Neural progenitor cell (in vitro differentiated cells): ENCODE results near the gene SLC19A1. TPM values are rescaled to one million over a fixed set of nuclear protein-coding genes. Genes with fewer than 3 reads are reported as not detected.

Experiments
- DNase-seq: peaks from one replicate; pipeline ENCODE4 v3.0.0-alpha.2; 2016; ENCODE audit warnings: low spot score
- H2AFZ ChIP-seq: fragments of 200-600 bp; sonication (generic); replicated peaks from 2 replicates; pipeline ENCODE4 v1.6.1; 2016; ENCODE audit warnings: antibody characterized with exemption
- H3F3A ChIP-seq: fragments of 200-600 bp; sonication (generic); 2 replicates; pipeline ENCODE4 v1.6.1; 2016; ENCODE audit warnings: antibody characterized with exemption, low read depth
- H3K27ac ChIP-seq: fragments of 200-600 bp; sonication (generic); 2 replicates; pipeline ENCODE4 v1.5.1; 2016; ENCODE audit warnings: mild to moderate bottlenecking
- H3K27me3 ChIP-seq: fragments of 200-600 bp; sonication (generic); 2 replicates; pipeline ENCODE4 v1.6.1; 2016; ENCODE audit warnings: mild to moderate bottlenecking, moderate library complexity
- H3K36me3 ChIP-seq: fragments of 200-600 bp; sonication (generic); 2 replicates; pipeline ENCODE4 v1.5.1; 2016
- H3K4me1 ChIP-seq: fragments of 200-600 bp; sonication (generic); 2 replicates; pipeline ENCODE4 v1.6.1; 2016; ENCODE audit warnings: mixed run types
- H3K4me2 ChIP-seq: fragments of 200-600 bp; sonication (generic); 2 replicates; pipeline ENCODE4 v1.6.1; 2016
- H3K4me3 ChIP-seq: fragments of 200-600 bp; sonication (generic); 2 replicates; pipeline ENCODE4 v1.5.1; 2016
- H3K79me2 ChIP-seq: fragments of 200-600 bp; sonication (generic); 2 replicates; pipeline ENCODE4 v1.6.1; 2016; ENCODE audit warnings: low read depth
- H3K9ac ChIP-seq: fragments of 200-600 bp; sonication (generic); 2 replicates; pipeline ENCODE4 v1.6.1; 2016
- H3K9me3 ChIP-seq: fragments of 200-600 bp; sonication (generic); 2 replicates; pipeline ENCODE4 v1.5.1; 2016; ENCODE audit warnings: low read depth
- H4K20me1 ChIP-seq: fragments of 200-600 bp; sonication (generic); 2 replicates; pipeline ENCODE4 v1.6.1; 2016; ENCODE audit warnings: low read depth
- H3K27ac Mint-ChIP-seq: 3 replicates; pipeline ENCODE4 v1.8.0; 2021; ENCODE audit warnings: mixed read lengths
- H3K27me3 Mint-ChIP-seq: 2 replicates; pipeline ENCODE4 v1.8.0; 2022; ENCODE audit warnings: low read depth, mild to moderate bottlenecking, inconsistent platforms, moderate library complexity, mixed read lengths; ENCODE audit not compliant: insufficient read depth
- H3K36me3 Mint-ChIP-seq: 3 replicates; pipeline ENCODE4 v1.8.0; 2021; ENCODE audit warnings: mixed read lengths
- H3K4me1 Mint-ChIP-seq: 3 replicates; pipeline ENCODE4 v1.8.0; 2021; ENCODE audit warnings: mixed read lengths
- H3K4me3 Mint-ChIP-seq: 3 replicates; pipeline ENCODE4 v1.8.0; 2021; ENCODE audit warnings: mild to moderate bottlenecking, moderate library complexity, mixed read lengths
- H3K9me3 Mint-ChIP-seq: 3 replicates; pipeline ENCODE4 v1.8.0; 2020; ENCODE audit warnings: mixed read lengths
- CTCF ChIP-seq: fragments of 200-600 bp; sonication (generic); IDR thresholded peaks from 2 replicates; pipeline ENCODE4 v1.5.1; 2017; ENCODE audit warnings: antibody characterized with exemption, mild to moderate bottlenecking
- EZH2 ChIP-seq: fragments of 200-600 bp; sonication (generic); IDR thresholded peaks from 2 replicates; pipeline ENCODE4 v1.6.1; 2017; ENCODE audit warnings: antibody characterized with exemption, mild to moderate bottlenecking, moderate library complexity
- EZH2phosphoT487 ChIP-seq: fragments of 200-600 bp; sonication (generic); IDR thresholded peaks from 2 replicates; pipeline ENCODE4 v1.6.1; 2017; ENCODE audit warnings: antibody characterized with exemption
- total RNA-seq: library from RNA; depleted of rRNA; stranded (reverse); fragments of >200 nt; gene quantifications from 2 replicates; pipeline ENCODE4 v1.2.3, GENCODE V29; 2015; ENCODE audit warnings: low replicate concordance

The SLC19A1 gene
- total RNA-seq, 1 donor from 2014 or later, result 7.7 TPM

- Histone ChIP-seq H3K36me3 (peaks cover 8% of the 10 kb centered on the region), H3K4me2 (no peak overlapping the region), H2AFZ (no peak overlapping the region), H3K4me3 (no peak overlapping the region), H4K20me1 (peaks cover 71% of the 10 kb centered on the region), H3K9me3 (peaks cover 8% of the 10 kb centered on the region), H3K4me1 (peaks cover 23% of the 10 kb centered on the region), H3K27me3 (no peaks in the 10 kb centered on the region), H3K27ac (no peak overlapping the region), H3K9ac (no peak overlapping the region), H3K79me2 (peaks cover 58% of the 10 kb centered on the region), H3F3A (peaks cover 20% of the 10 kb centered on the region)
- no peak for TF ChIP-seq EZH2
- TF ChIP-seq CTCF, result no peak
- no peak for TF ChIP-seq EZH2phosphoT487
- Mint-ChIP-seq H3K4me1 (peaks cover 24% of the 10 kb centered on the region), H3K4me3 (no peak overlapping the region), H3K27me3 (peaks cover 6% of the 10 kb centered on the region), H3K27ac (no peak overlapping the region), H3K9me3 (peaks cover 9% of the 10 kb centered on the region), H3K36me3 (peaks cover 12% of the 10 kb centered on the region)
- no peak for DNase-seq
Observed at GRCh38 chr21:45466330-45467220, 75.7 kb downstream of the SLC19A1 start.

GRCh38 chr21:45465611-45466329 lies 76.5 kb downstream of the SLC19A1 start:
- Histone ChIP-seq H3K27ac (no peak overlapping the region), H3K9me3 (peaks cover 8% of the 10 kb centered on the region), H3K9ac (no peak overlapping the region), H3K79me2 (peaks cover 57% of the 10 kb centered on the region), H2AFZ (no peak overlapping the region), H3K36me3 (peaks cover 8% of the 10 kb centered on the region), H3K4me3 (no peak overlapping the region), H3K27me3 (no peaks in the 10 kb centered on the region), H3K4me2 (no peak overlapping the region), H4K20me1 (peaks cover 63% of the 10 kb centered on the region), H3F3A (peaks cover 20% of the 10 kb centered on the region), H3K4me1 (peaks cover 15% of the 10 kb centered on the region)
- Mint-ChIP-seq H3K27me3 (peaks cover 5% of the 10 kb centered on the region), H3K4me1 (peaks cover 17% of the 10 kb centered on the region), H3K27ac (no peak overlapping the region), H3K36me3 (peaks cover 17% of the 10 kb centered on the region), H3K9me3 (peaks cover 15% of the 10 kb centered on the region), H3K4me3 (no peak overlapping the region)
- TF ChIP-seq CTCF (no peak), EZH2 (no peak), EZH2phosphoT487 (no peak)
- DNase-seq, result no peak

- no peak for DNase-seq
- peaks cover 18% of the 10 kb centered on the region for H3F3A ChIP-seq
- peaks cover 8% of the 10 kb centered on the region for H3K9me3 ChIP-seq
- H3K4me3 ChIP-seq, result no peak overlapping the region
- Mint-ChIP-seq H3K27me3 (peaks cover 3% of the 10 kb centered on the region), H3K4me1 (peaks cover 12% of the 10 kb centered on the region), H3K4me3 (no peak overlapping the region), H3K36me3 (peaks cover 21% of the 10 kb centered on the region), H3K9me3 (peaks cover 19% of the 10 kb centered on the region), H3K27ac (no peak overlapping the region)
- peaks cover 56% of the 10 kb centered on the region for H4K20me1 ChIP-seq
- no peak overlapping the region for H3K9ac ChIP-seq
- H3K27me3 ChIP-seq, result no peaks in the 10 kb centered on the region
- no peak overlapping the region for H3K27ac ChIP-seq
- H3K4me2 ChIP-seq, result no peak overlapping the region
- peaks cover 51% of the 10 kb centered on the region for H3K79me2 ChIP-seq
- no peak for TF ChIP-seq CTCF
- TF ChIP-seq EZH2phosphoT487, result no peak
- TF ChIP-seq EZH2, result no peak
- H3K36me3 ChIP-seq, result peaks cover 8% of the 10 kb centered on the region
- H3K4me1 ChIP-seq, result peaks cover 11% of the 10 kb centered on the region
- H2AFZ ChIP-seq, result no peak overlapping the region
Observed at GRCh38 chr21:45465105-45465504, 77.1 kb downstream of the SLC19A1 start.
